Hematopoietic multipotent progenitor cell treated with erythropoietin and hydrocortisone succinate and interleukin-3 and kit ligand, for 4 days (in vitro differentiated cells): ENCODE results near the gene CCDC102A.

Source experiments
- DNase-seq: peaks from one replicate; pipeline ENCODE4 v3.0.0-alpha.2; 2015

Gene CCDC102A

GRCh38 chr16:57535680-57536305, 578 bp downstream of the CCDC102A start:
- DNase-seq: peak; percentile 93

GRCh38 chr16:57534881-57535658, 1.3 kb downstream of the CCDC102A start:
- no peak for DNase-seq

- DNase-seq: no peak
Observed at GRCh38 chr16:57534337-57534880, 2.0 kb downstream of the CCDC102A start.

DNA sequence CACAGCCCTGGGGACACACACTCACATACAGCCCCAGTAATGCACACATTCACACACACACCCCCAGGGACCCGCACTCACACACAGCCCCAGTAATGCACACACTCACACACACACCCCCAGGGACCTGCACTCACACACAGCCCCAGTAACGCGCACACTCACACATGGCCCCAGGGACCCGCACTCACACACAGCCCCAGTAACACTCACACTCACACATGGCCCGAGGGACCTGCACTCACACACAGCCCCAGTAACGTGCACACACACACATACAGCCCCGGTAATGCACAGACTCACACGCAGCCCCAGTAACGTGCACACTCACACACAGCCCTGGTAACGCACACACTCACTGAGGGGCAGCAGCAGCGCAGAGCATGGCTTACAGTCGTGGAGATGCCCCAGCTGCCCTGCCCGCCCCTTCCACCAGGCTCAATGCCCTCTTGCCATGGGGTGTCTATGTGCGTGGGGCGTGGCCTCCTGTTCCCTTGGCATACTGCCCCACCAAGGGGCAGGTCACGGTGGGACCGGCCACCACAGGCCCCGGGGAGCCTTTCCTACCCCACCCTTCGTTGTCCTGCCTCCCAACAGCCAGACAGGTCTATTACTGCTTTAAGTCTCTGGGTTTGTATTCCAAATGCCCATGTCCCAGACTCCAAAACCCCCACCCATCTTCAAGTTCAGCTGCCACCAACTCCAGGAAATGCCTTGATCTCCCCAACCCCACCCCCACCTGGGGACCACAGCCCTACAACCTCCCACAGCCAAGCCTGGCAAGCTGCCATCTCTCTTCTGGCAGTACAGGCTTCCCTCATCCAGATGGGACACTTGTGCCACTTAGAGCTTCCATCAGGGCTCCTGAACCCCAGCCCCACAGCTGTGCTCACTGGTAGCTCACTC, 2.7 kb downstream of the CCDC102A start:
- DNase-seq: peak; percentile 69

GRCh38 chr16:57532266-57532625, 4.1 kb downstream of the CCDC102A start:
- DNase-seq: no peak

DNA sequence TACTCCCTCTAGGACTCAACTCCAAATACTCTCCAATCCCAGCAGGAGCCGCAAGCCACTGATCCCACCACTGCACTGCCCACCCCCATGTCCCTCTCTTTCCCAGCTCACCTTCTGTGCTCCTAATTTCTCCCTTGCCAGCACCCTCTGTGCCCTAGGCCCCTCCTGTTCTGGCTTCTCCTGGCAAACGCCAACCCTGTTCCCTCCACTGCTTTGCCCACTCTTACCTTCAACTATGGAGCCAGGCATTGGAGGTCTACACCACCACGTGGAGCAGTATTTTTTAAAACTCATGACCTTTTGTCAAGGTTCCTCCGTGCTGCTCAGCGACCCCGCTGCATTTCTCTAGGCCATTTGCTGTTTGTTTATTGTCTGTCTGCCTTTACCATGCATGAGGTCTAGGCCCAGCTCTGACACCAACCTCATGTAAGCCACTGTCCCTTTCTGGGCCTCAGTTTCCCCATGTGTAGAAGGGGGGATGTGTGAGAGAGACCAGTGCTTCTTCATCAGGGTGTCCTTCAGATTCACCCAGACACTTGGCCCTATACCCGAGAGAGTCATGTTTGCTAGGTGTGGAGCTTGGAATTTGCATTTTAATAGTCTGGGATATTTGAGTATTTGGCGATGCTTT, 4.6 kb downstream of the CCDC102A start:
- no peak for DNase-seq

DNA sequence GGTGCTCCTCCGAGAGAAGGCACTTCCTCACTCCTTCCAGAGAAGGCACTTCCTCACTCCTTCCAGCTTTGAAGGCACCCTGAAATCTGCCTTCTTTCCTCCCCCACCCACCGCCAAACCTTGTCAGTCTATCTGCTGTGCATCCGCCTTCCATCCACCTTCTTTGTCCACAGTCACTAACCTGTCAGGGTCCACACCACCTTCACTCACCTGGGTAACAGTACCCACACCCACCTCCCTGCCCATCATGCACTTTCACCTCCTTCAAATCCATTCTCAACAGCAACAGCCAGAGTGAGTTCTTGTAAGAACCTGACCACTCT, 5.2 kb downstream of the CCDC102A start:
- no peak for DNase-seq

- no peak for DNase-seq
Observed at GRCh38 chr16:57530522-57531252, 5.7 kb downstream of the CCDC102A start.

- peak; percentile 69 for DNase-seq
Observed at GRCh38 chr16:57530104-57530521, 6.3 kb downstream of the CCDC102A start.

- DNase-seq: no peak
Observed at GRCh38 chr16:57529391-57530103, 6.8 kb downstream of the CCDC102A start.

- DNase-seq: no peak
Observed at GRCh38 chr16:57528499-57529390, 7.6 kb downstream of the CCDC102A start.

- DNase-seq: no peak
Observed at GRCh38 chr16:57527610-57528360, 8.6 kb downstream of the CCDC102A start.

GRCh38 chr16:57527027-57527426, 9.3 kb downstream of the CCDC102A start:
- no peak for DNase-seq

DNA sequence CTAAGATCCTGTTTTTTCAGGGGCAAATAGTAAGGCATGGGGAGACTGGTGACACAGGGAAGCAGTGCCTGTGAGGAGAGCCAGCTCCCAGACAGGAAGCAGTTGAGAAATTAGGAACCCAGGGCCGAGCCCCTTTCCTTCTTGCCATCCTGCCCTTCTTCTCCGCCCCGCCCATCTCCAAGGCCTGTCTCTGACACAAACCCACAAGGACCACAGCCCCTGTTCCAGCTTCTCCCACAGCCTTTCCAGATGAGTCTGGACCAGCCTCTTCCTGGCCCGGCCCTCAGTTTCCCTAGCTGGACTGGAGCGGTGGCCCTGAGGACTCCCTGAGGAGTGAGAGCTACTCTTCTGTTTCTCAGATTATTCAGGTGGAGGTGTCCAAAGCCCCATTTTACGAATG, 9.9 kb downstream of the CCDC102A start:
- DNase-seq: no peak

DNA sequence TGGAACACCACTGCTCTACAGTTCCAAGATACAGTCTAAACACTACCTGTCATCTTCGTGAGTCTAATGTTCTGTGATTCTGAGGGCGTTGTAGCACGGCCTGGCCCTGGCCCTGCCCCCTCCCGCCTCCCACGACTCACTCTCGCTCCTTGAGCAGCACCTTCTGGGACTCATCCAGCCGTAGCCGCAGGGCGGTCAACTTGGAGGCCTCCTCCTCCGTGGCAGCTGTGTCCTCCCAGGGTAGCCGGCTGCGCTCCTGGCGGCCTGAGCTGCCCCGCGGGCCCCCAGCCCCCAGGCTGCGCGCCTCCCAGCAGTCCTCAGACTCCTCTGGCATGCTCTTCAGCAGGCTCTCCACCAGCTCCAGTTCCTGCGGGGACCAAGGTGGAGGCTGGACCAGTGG, 10.6 kb downstream of the CCDC102A start:
- no peak for DNase-seq

GRCh38 chr16:57522960-57523359, 13.4 kb downstream of the CCDC102A start:
- no peak for DNase-seq

- peak; percentile 87 for DNase-seq
Observed at GRCh38 chr16:57519796-57520360, 16.5 kb downstream of the CCDC102A start.

DNA sequence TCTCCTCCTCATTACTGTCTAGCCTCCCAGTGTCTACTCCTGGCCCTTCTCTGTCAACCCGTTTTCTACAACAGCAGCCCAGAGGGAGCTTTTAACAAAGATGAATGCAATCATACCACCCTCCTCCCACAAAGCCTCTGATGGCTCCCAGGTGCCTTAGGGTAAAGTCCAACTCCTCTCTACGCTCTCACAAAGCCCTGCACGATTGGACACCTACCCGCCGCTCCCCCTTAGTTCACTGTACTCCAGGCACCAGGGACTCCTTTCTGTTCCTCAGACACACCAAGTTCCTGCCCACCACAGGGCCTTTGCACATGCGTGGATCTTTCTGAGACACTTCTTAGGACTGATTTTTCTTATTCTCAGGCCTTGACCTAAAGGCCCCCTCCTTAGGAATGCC, 17.4 kb downstream of the CCDC102A start:
- DNase-seq: no peak

- no peak for DNase-seq
Observed at GRCh38 chr16:57518520-57518919, 17.9 kb downstream of the CCDC102A start.
